ENCODE measurements around the gene CIB2.

DNA sequence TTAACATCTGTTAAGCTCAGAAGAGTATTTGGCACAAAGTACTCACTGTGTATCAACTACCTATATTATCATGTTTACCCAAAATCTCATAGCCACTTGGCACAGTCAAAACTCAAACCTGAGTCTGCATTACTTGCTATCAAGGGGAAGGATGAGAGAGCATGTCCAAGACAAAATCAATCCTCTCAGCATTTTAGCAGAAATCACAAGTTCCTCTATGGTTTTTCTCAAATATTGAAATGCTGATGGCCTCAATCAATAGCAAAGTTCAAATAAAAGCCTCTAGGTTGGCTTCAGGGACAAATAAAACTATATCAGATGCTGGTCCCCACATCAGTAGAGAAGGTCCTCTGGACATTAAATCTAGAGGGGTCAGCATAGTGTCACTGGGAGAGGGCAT lies 68.0 kb downstream of the CIB2 start:
- TF ChIP-seq TEAD4 (IDR thresholded peaks at IDR 0.05; ENCODE audit: borderline replicate concordance, insufficient read depth): no peak
- TF ChIP-seq EP300 (IDR thresholded peaks at IDR 0.05; ENCODE audit: borderline replicate concordance in 1 of 2, low read depth in 1 of 2, low read length in 1 of 2): no peak
- TF ChIP-seq, protein P1, sequence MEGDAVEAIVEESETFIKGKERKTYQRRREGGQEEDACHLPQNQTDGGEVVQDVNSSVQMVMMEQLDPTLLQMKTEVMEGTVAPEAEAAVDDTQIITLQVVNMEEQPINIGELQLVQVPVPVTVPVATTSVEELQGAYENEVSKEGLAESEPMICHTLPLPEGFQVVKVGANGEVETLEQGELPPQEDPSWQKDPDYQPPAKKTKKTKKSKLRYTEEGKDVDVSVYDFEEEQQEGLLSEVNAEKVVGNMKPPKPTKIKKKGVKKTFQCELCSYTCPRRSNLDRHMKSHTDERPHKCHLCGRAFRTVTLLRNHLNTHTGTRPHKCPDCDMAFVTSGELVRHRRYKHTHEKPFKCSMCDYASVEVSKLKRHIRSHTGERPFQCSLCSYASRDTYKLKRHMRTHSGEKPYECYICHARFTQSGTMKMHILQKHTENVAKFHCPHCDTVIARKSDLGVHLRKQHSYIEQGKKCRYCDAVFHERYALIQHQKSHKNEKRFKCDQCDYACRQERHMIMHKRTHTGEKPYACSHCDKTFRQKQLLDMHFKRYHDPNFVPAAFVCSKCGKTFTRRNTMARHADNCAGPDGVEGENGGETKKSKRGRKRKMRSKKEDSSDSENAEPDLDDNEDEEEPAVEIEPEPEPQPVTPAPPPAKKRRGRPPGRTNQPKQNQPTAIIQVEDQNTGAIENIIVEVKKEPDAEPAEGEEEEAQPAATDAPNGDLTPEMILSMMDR (IDR thresholded peaks at IDR 0.05): no peak
- TF ChIP-seq SMC3 (IDR thresholded peaks at IDR 0.05; ENCODE audit: low read depth, low read length): no peak
- TF ChIP-seq TAF1 (IDR thresholded peaks at IDR 0.05; ENCODE audit: borderline replicate concordance, low read depth, low read length): no peak
- no peak for TF ChIP-seq NRF1 (IDR thresholded peaks at IDR 0.05; ENCODE audit: low read depth, low read length)
- TF ChIP-seq, protein P2, sequence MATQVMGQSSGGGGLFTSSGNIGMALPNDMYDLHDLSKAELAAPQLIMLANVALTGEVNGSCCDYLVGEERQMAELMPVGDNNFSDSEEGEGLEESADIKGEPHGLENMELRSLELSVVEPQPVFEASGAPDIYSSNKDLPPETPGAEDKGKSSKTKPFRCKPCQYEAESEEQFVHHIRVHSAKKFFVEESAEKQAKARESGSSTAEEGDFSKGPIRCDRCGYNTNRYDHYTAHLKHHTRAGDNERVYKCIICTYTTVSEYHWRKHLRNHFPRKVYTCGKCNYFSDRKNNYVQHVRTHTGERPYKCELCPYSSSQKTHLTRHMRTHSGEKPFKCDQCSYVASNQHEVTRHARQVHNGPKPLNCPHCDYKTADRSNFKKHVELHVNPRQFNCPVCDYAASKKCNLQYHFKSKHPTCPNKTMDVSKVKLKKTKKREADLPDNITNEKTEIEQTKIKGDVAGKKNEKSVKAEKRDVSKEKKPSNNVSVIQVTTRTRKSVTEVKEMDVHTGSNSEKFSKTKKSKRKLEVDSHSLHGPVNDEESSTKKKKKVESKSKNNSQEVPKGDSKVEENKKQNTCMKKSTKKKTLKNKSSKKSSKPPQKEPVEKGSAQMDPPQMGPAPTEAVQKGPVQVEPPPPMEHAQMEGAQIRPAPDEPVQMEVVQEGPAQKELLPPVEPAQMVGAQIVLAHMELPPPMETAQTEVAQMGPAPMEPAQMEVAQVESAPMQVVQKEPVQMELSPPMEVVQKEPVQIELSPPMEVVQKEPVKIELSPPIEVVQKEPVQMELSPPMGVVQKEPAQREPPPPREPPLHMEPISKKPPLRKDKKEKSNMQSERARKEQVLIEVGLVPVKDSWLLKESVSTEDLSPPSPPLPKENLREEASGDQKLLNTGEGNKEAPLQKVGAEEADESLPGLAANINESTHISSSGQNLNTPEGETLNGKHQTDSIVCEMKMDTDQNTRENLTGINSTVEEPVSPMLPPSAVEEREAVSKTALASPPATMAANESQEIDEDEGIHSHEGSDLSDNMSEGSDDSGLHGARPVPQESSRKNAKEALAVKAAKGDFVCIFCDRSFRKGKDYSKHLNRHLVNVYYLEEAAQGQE (IDR thresholded peaks at IDR 0.05; ENCODE audit: low read depth, low read length): no peak
- no peak for TF ChIP-seq RFX5 (IDR thresholded peaks at IDR 0.05; ENCODE audit: low read length)
- TF ChIP-seq POLR2AphosphoS5 (IDR thresholded peaks at IDR 0.05; ENCODE audit: low read depth, low read length): no peak
- TF ChIP-seq SIN3A (IDR thresholded peaks at IDR 0.05; ENCODE audit: borderline replicate concordance, low read depth, low read length): no peak
- no peak for TF ChIP-seq FOSL2 (IDR thresholded peaks at IDR 0.05; ENCODE audit: borderline replicate concordance, low read depth)
- TF ChIP-seq MEF2A (IDR thresholded peaks at IDR 0.05; ENCODE audit: borderline replicate concordance, low read depth): no peak
- TF ChIP-seq NFIC (IDR thresholded peaks at IDR 0.05; ENCODE audit: borderline replicate concordance): no peak
